Gastrocnemius medialis (tissue), 4 donors: ENCODE data around the gene CPLX3.

Experiments used
- POLR2A ChIP-seq, 2 donors: fragments of 450-650 bp; IDR thresholded peaks; one replicate each; pipeline ENCODE4 v1.6.1; 2017; ENCODE audit warnings: antibody characterized with exemption in 2 of 2, mild to moderate bottlenecking in 2 of 2, moderate library complexity in 2 of 2
- TF ChIP-seq, protein P1 (sequence below), 5 experiments: fragments of 450-650 bp in 3 of 5; fragments of 200-600 bp in 2 of 5; sonication (generic) in 2 of 5; IDR thresholded peaks in 4 of 5; conservative IDR thresholded peaks in 1 of 5; 1 replicate in 4 of 5; 2 replicates in 1 of 5; pipeline ENCODE4 v1.5.1; 2016 to 2019; ENCODE audit warnings: antibody characterized with exemption in 5 of 5, mild to moderate bottlenecking in 3 of 5, moderate library complexity in 3 of 5

DNA sequence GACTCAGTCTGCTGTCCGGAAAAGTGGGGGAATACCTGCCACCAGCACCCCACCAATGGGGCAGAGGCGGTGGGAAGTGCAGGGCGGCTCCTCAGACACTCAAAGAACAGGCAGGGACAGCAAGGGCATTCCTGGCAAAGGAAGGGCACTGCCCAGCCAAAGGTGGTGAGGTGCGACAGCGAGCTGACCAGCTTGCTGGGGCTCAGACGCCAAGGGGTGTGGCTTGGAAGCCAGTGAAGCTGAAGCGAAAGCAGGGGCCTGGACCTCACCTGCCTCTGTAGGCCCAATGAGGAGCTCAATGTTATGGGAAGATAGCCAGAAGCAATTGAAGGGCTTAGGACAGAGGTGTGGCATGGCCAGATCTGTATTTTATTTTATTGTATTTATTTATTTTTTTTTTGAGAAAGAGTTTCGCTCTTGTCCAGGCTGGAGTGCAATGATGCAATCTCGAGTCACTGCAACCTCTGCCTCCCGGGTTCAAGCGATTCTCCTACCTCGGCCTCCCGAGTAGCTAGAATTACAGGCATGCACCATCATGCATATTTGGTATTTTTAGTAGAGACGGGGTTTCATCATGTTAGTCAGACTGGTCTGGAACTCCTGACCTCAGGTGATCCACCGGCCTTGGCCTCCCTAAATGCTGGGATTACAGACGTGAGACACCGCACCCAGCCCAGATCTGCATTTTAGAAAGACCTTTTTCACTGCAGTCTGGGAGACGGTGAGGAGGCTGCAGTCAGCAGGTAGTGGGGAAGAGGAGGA, 18.2 kb upstream of the CPLX3 start:
- TF ChIP-seq, protein P1, sequence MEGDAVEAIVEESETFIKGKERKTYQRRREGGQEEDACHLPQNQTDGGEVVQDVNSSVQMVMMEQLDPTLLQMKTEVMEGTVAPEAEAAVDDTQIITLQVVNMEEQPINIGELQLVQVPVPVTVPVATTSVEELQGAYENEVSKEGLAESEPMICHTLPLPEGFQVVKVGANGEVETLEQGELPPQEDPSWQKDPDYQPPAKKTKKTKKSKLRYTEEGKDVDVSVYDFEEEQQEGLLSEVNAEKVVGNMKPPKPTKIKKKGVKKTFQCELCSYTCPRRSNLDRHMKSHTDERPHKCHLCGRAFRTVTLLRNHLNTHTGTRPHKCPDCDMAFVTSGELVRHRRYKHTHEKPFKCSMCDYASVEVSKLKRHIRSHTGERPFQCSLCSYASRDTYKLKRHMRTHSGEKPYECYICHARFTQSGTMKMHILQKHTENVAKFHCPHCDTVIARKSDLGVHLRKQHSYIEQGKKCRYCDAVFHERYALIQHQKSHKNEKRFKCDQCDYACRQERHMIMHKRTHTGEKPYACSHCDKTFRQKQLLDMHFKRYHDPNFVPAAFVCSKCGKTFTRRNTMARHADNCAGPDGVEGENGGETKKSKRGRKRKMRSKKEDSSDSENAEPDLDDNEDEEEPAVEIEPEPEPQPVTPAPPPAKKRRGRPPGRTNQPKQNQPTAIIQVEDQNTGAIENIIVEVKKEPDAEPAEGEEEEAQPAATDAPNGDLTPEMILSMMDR (IDR thresholded peaks at IDR 0.05 in 4 of 5, conservative IDR thresholded peaks at IDR 0.05 in 1 of 5), result no peak
- TF ChIP-seq POLR2A (IDR thresholded peaks at IDR 0.05), result no peak
